Endothelial cell of umbilical vein (primary cell): ENCODE data around the gene CTDSPL. TPM values are rescaled to one million over a fixed set of nuclear protein-coding genes. Genes with fewer than 3 reads are reported as not detected.

Experiments used
- BruUV-seq: library from RNA; stranded (reverse); fragments of 400-500 nt; replicated peaks from 2 replicates; lab custom pipeline; 2021; lab: Mats Ljungman, UMichigan
- CTCF ChIA-PET: fragments of 300-600, 350-600 bp; sonication (Branson Sonifier 250); formaldehyde crosslinking; loops from one replicate; lab custom pipeline; 2021; ENCODE audit warnings: antibody characterized with exemption, inconsistent platforms; lab: Charles Lee
- POLR2A ChIA-PET: fragments of 300-600, 350-600 bp; sonication (Branson Sonifier 250); formaldehyde crosslinking; loops from one replicate; lab custom pipeline; 2021; ENCODE audit warnings: antibody characterized with exemption, inconsistent platforms; lab: Charles Lee
- DNase-seq: peaks from one replicate; pipeline ENCODE4 v3.0.0-alpha.2; 2011; ENCODE audit warnings: low read depth, low spot score
- FAIRE-seq: peaks from 2 replicates; lab custom pipeline; 2011; peaks lifted over from hg19 to GRCh38; lab: Jason Lieb, UNC
- H2AFZ ChIP-seq: 2 replicates; pipeline ENCODE4 v1.6.0; 2012; ENCODE audit warnings: low read depth, low read length, control low read depth, inconsistent platforms
- H3K27ac ChIP-seq: 2 replicates; pipeline ENCODE4 v1.5.1; 2011; ENCODE audit warnings: low read depth, mild to moderate bottlenecking, control low read depth, low read length, moderate library complexity; ENCODE audit not compliant: insufficient read depth
- H3K27me3 ChIP-seq, 2 experiments: 2 replicates each; pipeline versions ENCODE4 v1.6.0 to v1.6.1; 2011; ENCODE audit warnings: low read length in 2 of 2, mixed read lengths in 1 of 2; ENCODE audit not compliant: control insufficient read depth in 2 of 2, insufficient read depth in 2 of 2
- H3K36me3 ChIP-seq, 2 experiments: 2 replicates in 1 of 2; 3 replicates in 1 of 2; pipeline ENCODE4 v1.5.1; 2011; ENCODE audit warnings: low read length in 2 of 2, mild to moderate bottlenecking in 1 of 2, moderate library complexity in 1 of 2; ENCODE audit not compliant: control insufficient read depth in 2 of 2, insufficient read depth in 2 of 2; ENCODE audit errors: extremely low read depth in 1 of 2
- H3K4me1 ChIP-seq: 3 replicates; pipeline ENCODE4 v1.5.1; 2011; ENCODE audit warnings: mild to moderate bottlenecking, low read length; ENCODE audit not compliant: control insufficient read depth, insufficient read depth; ENCODE audit errors: extremely low read depth
- H3K4me2 ChIP-seq: 2 replicates; pipeline ENCODE4 v1.6.1; 2011; ENCODE audit warnings: low read length, control low read depth, mixed read lengths; ENCODE audit not compliant: insufficient read depth
- H3K4me3 ChIP-seq, 3 experiments: fragments of 200-600 bp in 1 of 3; sonication (generic), shearing (Covaris generic) in 1 of 3; replicated peaks in 1 of 3; 2 replicates each; pipeline ENCODE4 v1.5.1; 2011 to 2016; ENCODE audit warnings: control low read depth in 3 of 3, low read length in 3 of 3, mild to moderate bottlenecking in 2 of 3, inconsistent platforms in 1 of 3, low read depth in 1 of 3, moderate library complexity in 1 of 3; ENCODE audit not compliant: insufficient read depth in 1 of 3
- H3K79me2 ChIP-seq: 2 replicates; pipeline ENCODE4 v1.6.0; 2012; ENCODE audit warnings: low read length, inconsistent platforms; ENCODE audit not compliant: control insufficient read depth, insufficient read depth
- H3K9ac ChIP-seq: replicated peaks from 2 replicates; pipeline ENCODE3; 2011; ENCODE audit warnings: low read length, control low read depth; ENCODE audit not compliant: insufficient read depth; ENCODE audit errors: extremely low read depth
- H3K9me1 ChIP-seq: replicated peaks from 3 replicates; pipeline ENCODE4 v1.6.0; 2011; ENCODE audit warnings: mild to moderate bottlenecking, low read length; ENCODE audit not compliant: control insufficient read depth, insufficient read depth; ENCODE audit errors: extremely low read depth
- H3K9me3 ChIP-seq: replicated peaks from 2 replicates; pipeline ENCODE4 v1.5.1; 2012; ENCODE audit warnings: low read length, inconsistent platforms; ENCODE audit not compliant: control insufficient read depth, insufficient read depth
- H4K20me1 ChIP-seq: replicated peaks from 2 replicates; pipeline ENCODE3; 2011; ENCODE audit warnings: mild to moderate bottlenecking, low read length; ENCODE audit not compliant: control insufficient read depth, insufficient read depth; ENCODE audit errors: extremely low read depth
- EZH2 ChIP-seq: IDR thresholded peaks from 2 replicates; pipeline ENCODE4 v1.6.1; 2012; ENCODE audit warnings: borderline replicate concordance, low read depth, mild to moderate bottlenecking, moderate library complexity, low read length, inconsistent platforms; ENCODE audit not compliant: severe bottlenecking
- FOS ChIP-seq: IDR thresholded peaks from 2 replicates; pipeline ENCODE4 v1.6.1; 2011; ENCODE audit warnings: mild to moderate bottlenecking, low read length, moderate library complexity, borderline replicate concordance; ENCODE audit not compliant: insufficient read depth
- GATA2 ChIP-seq: IDR thresholded peaks from 2 replicates; pipeline ENCODE4 v1.7.0; 2011; ENCODE audit warnings: low read depth, mild to moderate bottlenecking, moderate library complexity, mixed read lengths, low read length; ENCODE audit not compliant: insufficient read length, insufficient read depth
- JUN ChIP-seq: IDR thresholded peaks from 2 replicates; pipeline ENCODE4 v1.6.1; 2011; ENCODE audit warnings: borderline replicate concordance, low read depth; ENCODE audit not compliant: insufficient read length, insufficient read depth
- MAX ChIP-seq: IDR thresholded peaks from 2 replicates; pipeline ENCODE4 v1.6.1; 2011; ENCODE audit not compliant: insufficient read depth, insufficient read length
- MYC ChIP-seq: IDR thresholded peaks from one replicate; pipeline ENCODE4 v1.6.1; 2011; ENCODE audit warnings: mild to moderate bottlenecking, low read depth, low read length
- POLR2A ChIP-seq: IDR thresholded peaks from 2 replicates; pipeline ENCODE4 v1.6.1; 2012; ENCODE audit warnings: low read depth, mild to moderate bottlenecking, control low read depth, low read length
- POLR2AphosphoS5 ChIP-seq: IDR thresholded peaks from 2 replicates; pipeline ENCODE4 v1.6.1; 2012; ENCODE audit warnings: low read depth, mild to moderate bottlenecking, control low read depth, low read length, moderate library complexity; ENCODE audit not compliant: insufficient read depth
- dilution Hi-C: fragments of 300-500 bp; cut with MboI; formaldehyde crosslinking; loops from one replicate; pipeline ENCODE4 v1.15.0; 2019; ENCODE audit warnings: low sequenced_read_pairs; ENCODE audit not compliant: extremely low pct_ligation_motif_present
- intact Hi-C: fragments of 100-400 bp; cut with micrococcal nuclease; formaldehyde crosslinking; loops from one replicate; pipeline ENCODE4 v1.10.0; 2022
- polyA plus RNA-seq, 4 experiments: library from polyadenylated mRNA; depleted of rRNA in 3 of 4; stranded (reverse) in 3 of 4; unstranded in 1 of 4; fragments of >200 nt; gene quantifications; 2 replicates each; pipeline versions ENCODE4 v1.2.1 to v1.2.3, GENCODE V29; 2011 to 2012; ENCODE audit warnings: missing spikeins in 1 of 4
- total RNA-seq: library from RNA; stranded (reverse); gene quantifications from 2 replicates; pipeline ENCODE4 v1.2.3, GENCODE V29; 2021
- TF ChIP-seq, protein P1 (sequence below), 2 donors: IDR thresholded peaks; 1 replicate in 1 of 2; 2 replicates in 1 of 2; pipeline ENCODE4 v1.5.1; 2011; ENCODE audit warnings: low read length in 2 of 2, mild to moderate bottlenecking in 2 of 2, moderate library complexity in 2 of 2, control low read depth in 1 of 2, inconsistent platforms in 1 of 2, low read depth in 1 of 2; ENCODE audit not compliant: insufficient read depth in 1 of 2; ENCODE audit errors: extremely low read depth in 1 of 2

Gene CTDSPL
- total and polyA plus RNA-seq, 2 donors (not counting 3 experiments of a cell fraction or from before 2014, with no cell fraction given): 30.1 to 43.2 TPM

DNA sequence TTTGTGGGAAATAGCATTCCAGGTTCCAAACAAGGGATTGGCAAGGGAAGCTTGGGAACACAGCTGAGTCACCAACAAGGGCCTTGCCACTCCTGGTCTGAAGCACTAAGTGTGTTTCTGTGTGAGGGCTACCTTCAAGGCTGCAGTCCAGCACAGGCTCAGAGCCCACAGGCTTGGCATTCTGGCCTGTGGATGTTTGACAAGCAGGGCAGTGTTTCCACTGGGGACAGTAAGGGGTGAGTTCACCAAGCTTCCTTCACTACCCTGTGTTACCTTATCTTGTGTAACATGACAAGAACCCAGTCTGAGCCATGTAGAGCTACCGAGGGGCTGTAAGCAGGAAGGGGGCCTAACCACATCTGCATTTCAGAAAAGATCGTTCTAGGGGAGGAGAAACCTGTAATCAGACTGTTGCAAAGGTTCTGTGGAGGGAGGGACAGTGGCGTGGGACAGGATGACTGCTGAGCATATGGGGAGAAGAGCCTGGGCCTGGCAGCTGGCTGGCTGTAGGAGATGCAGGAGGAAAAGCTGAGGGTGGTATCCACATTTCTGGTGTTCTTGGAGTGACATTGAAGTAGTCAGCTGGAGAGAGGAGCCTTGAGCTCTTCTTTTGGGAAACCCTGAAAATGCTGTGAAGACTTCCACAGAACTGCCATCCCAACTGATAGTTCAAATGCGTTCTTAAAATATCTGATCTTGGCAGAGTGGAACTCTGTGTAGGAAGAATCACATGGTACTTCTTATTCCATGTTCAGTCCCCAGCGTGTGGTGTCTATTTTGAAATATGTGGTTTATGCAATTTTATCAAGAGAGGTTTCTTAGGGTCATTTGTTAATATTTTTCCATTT lies 61.3 kb downstream of the CTDSPL start:
- no peaks in the 10 kb centered on the region for H3K27me3 ChIP-seq
- H3K79me2 ChIP-seq: no peaks in the 10 kb centered on the region
- no peak for DNase-seq
- H3K4me2 ChIP-seq: no peak overlapping the region
- H4K20me1 ChIP-seq: no peaks in the 10 kb centered on the region
- CTCF ChIA-PET: interaction anchor here (0.8 to 3.4 kb wide), 5 partner anchors 12 to 67 kb away, joined by 3 to 16 read pairs (median 5); no protein-coding TSS in a partner anchor
- dilution Hi-C loops (no loop called here), intact Hi-C loops (no loop called here)
- H3K4me3 ChIP-seq: no peak overlapping the region
- no peak overlapping the region for H2AFZ ChIP-seq
- FAIRE-seq: peak; percentile 8
- peaks cover 2% of the 10 kb centered on the region for H3K4me1 ChIP-seq
- no peaks in the 10 kb centered on the region for H3K9me3 ChIP-seq
- no TSS peak for BruUV-seq
- H3K27ac ChIP-seq: no peak overlapping the region
- H3K9me1 ChIP-seq: no peaks in the 10 kb centered on the region
- H3K36me3 ChIP-seq: no peaks in the 10 kb centered on the region
- POLR2A ChIA-PET: no interaction called here
- TF ChIP-seq POLR2AphosphoS5 (no peak), MAX (no peak), EZH2 (no peak), GATA2 (no peak), MYC (no peak), FOS (no peak), JUN (no peak), POLR2A (no peak)
- TF ChIP-seq, protein P1, sequence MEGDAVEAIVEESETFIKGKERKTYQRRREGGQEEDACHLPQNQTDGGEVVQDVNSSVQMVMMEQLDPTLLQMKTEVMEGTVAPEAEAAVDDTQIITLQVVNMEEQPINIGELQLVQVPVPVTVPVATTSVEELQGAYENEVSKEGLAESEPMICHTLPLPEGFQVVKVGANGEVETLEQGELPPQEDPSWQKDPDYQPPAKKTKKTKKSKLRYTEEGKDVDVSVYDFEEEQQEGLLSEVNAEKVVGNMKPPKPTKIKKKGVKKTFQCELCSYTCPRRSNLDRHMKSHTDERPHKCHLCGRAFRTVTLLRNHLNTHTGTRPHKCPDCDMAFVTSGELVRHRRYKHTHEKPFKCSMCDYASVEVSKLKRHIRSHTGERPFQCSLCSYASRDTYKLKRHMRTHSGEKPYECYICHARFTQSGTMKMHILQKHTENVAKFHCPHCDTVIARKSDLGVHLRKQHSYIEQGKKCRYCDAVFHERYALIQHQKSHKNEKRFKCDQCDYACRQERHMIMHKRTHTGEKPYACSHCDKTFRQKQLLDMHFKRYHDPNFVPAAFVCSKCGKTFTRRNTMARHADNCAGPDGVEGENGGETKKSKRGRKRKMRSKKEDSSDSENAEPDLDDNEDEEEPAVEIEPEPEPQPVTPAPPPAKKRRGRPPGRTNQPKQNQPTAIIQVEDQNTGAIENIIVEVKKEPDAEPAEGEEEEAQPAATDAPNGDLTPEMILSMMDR (IDR thresholded peaks at IDR 0.05; ENCODE audit: extremely low read depth in 1 of 2, insufficient read depth in 1 of 2, low read depth in 1 of 2, low read length in 2 of 2): no peak
- no peak overlapping the region for H3K9ac ChIP-seq
